Stomach (tissue), 9 donors: ENCODE data around the gene TFEB. TPM values are rescaled to one million over a fixed set of nuclear protein-coding genes. Genes with fewer than 3 reads are reported as not detected.
A peak's percentile ranks its signal among the peaks of the same experiment; 100 is the strongest.

ENCODE experiments used
- DNase-seq, 2 donors: peaks; one replicate each; pipeline versions ENCODE4 v3.0.0 to v3.0.0-alpha.2; 2013 to 2019
- H3K27ac ChIP-seq, 5 donors: fragments of 200-600 bp in 4 of 5; sonication (generic) in 4 of 5; one replicate each; pipeline ENCODE4 v1.5.1; 2013 to 2019; ENCODE audit warnings: mild to moderate bottlenecking in 1 of 5, moderate library complexity in 1 of 5
- H3K27me3 ChIP-seq, 3 donors: fragments of 200-600 bp; sonication (generic); one replicate each; pipeline ENCODE4 v1.5.1; 2017 to 2019; ENCODE audit warnings: mixed run types in 1 of 3
- H3K36me3 ChIP-seq, 4 donors: fragments of 200-600 bp; sonication (generic); 1 replicate in 3 of 4; 2 replicates in 1 of 4; pipeline ENCODE4 v1.5.1; 2016 to 2019
- H3K4me1 ChIP-seq, 4 donors: fragments of 200-600 bp; sonication (generic); one replicate each; pipeline ENCODE4 v1.5.1; 2016 to 2019
- H3K4me3 ChIP-seq, 4 donors: fragments of 200-600 bp; sonication (generic) in 3 of 4; one replicate each; pipeline ENCODE4 v1.5.1; 2016 to 2019; ENCODE audit warnings: mild to moderate bottlenecking in 1 of 4
- H3K9me3 ChIP-seq, 4 donors: fragments of 200-600 bp; sonication (generic); one replicate each; pipeline ENCODE4 v1.5.1; 2016 to 2019
- EP300 ChIP-seq: sonication (generic); formaldehyde crosslinking; IDR thresholded peaks from one replicate; pipeline ENCODE4 v1.6.1; 2017; ENCODE audit warnings: antibody characterized with exemption
- POLR2A ChIP-seq, 4 donors: fragments of 450-650 bp; IDR thresholded peaks; one replicate each; pipeline ENCODE4 v1.6.1; 2016; ENCODE audit warnings: antibody characterized with exemption in 4 of 4, control low read depth in 2 of 4, mild to moderate bottlenecking in 1 of 4, moderate library complexity in 1 of 4
- POLR2AphosphoS5 ChIP-seq, 3 donors: sonication (generic); formaldehyde crosslinking; IDR thresholded peaks; one replicate each; pipeline ENCODE4 v1.6.1; 2016; ENCODE audit warnings: antibody characterized with exemption in 3 of 3
- WGBS, 5 donors: extraction: QIAGEN DNeasy Blood & Tissue Kit in 3 of 5; methylation state at CpG; one replicate each; pipeline versions ENCODE4 v1.1.5 to v1.1.7; 2013 to 2018; 5-methylcytosine and 5-hydroxymethylcytosine counted together
- intact Hi-C: fragments of 100-400 bp; cut with DNase I; formaldehyde crosslinking; loops from one replicate; pipeline ENCODE4 v1.15.1; 2023; ENCODE audit warnings: low total_unique reads
- polyA plus RNA-seq, 3 donors: library from polyadenylated mRNA; stranded (reverse); fragments of 200-250 nt; gene quantifications; one replicate each; pipeline ENCODE4 v1.2.3, GENCODE V29; 2013
- total RNA-seq, 5 donors: library from RNA; depleted of rRNA; stranded (reverse); fragments of >200 nt; gene quantifications; one replicate each; pipeline versions ENCODE4 v1.1.0 to v1.2.3, GENCODE V29; 2014 to 2016
- TF ChIP-seq, protein P1 (sequence below), 7 experiments: fragments of 450-650 bp in 4 of 7; fragments of 200-600 bp in 3 of 7; sonication (generic) in 3 of 7; IDR thresholded peaks; one replicate each; pipeline ENCODE4 v1.5.1; 2016 to 2019; ENCODE audit warnings: antibody characterized with exemption in 7 of 7, control low read depth in 2 of 7, mild to moderate bottlenecking in 1 of 7
- donor health status: healthy with polysubstance abuse.
- donor health status: Bipolar disorder and iron deficiency.
- donor health status: healthy.

The TFEB gene
- total and polyA plus RNA-seq, 8 donors = 6.4 to 130 (median 13.5) TPM

- 73 to 84% (median 76%) methylated on average over 5 to 6 of the region's 6 CpGs for WGBS, 5 donors
- H3K27ac ChIP-seq = no peak overlapping the region
- intact Hi-C loops = loop anchor here (5.0 kb wide), 1 partner anchor 303 kb away; no protein-coding TSS in a partner anchor
- TF ChIP-seq EP300 = no peak
- TF ChIP-seq, protein P1, sequence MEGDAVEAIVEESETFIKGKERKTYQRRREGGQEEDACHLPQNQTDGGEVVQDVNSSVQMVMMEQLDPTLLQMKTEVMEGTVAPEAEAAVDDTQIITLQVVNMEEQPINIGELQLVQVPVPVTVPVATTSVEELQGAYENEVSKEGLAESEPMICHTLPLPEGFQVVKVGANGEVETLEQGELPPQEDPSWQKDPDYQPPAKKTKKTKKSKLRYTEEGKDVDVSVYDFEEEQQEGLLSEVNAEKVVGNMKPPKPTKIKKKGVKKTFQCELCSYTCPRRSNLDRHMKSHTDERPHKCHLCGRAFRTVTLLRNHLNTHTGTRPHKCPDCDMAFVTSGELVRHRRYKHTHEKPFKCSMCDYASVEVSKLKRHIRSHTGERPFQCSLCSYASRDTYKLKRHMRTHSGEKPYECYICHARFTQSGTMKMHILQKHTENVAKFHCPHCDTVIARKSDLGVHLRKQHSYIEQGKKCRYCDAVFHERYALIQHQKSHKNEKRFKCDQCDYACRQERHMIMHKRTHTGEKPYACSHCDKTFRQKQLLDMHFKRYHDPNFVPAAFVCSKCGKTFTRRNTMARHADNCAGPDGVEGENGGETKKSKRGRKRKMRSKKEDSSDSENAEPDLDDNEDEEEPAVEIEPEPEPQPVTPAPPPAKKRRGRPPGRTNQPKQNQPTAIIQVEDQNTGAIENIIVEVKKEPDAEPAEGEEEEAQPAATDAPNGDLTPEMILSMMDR (IDR thresholded peaks at IDR 0.05) = no peak
- no peak for TF ChIP-seq POLR2AphosphoS5 (IDR thresholded peaks at IDR 0.05)
- TF ChIP-seq POLR2A (IDR thresholded peaks at IDR 0.05) = no peak
- H3K27me3 ChIP-seq = peaks cover 0 to 17% (median 0%) of the 10 kb centered on the region in 3 donors
- no peaks in the 10 kb centered on the region for H3K9me3 ChIP-seq
- DNase-seq = peak in 1 of 2 donors; percentile 36
- no peak overlapping the region for H3K4me3 ChIP-seq
- H3K36me3 ChIP-seq = no peaks in the 10 kb centered on the region
- no peaks in the 10 kb centered on the region for H3K4me1 ChIP-seq
Observed at GRCh38 chr6:41675176-41675775, 60.1 kb downstream of the TFEB start.

- H3K9me3 ChIP-seq = no peaks in the 10 kb centered on the region
- H3K4me1 ChIP-seq = no peaks in the 10 kb centered on the region
- H3K27me3 ChIP-seq = peaks cover 0 to 18% (median 0%) of the 10 kb centered on the region in 3 donors
- no peak for TF ChIP-seq POLR2AphosphoS5 (IDR thresholded peaks at IDR 0.05)
- no peak for TF ChIP-seq POLR2A (IDR thresholded peaks at IDR 0.05)
- TF ChIP-seq, protein P1 (IDR thresholded peaks at IDR 0.05) = no peak
- TF ChIP-seq EP300 = no peak
- no peak overlapping the region for H3K4me3 ChIP-seq
- 78 to 82% (median 79%) methylated on average over 7 of the region's 7 CpGs for WGBS, 5 donors
- H3K36me3 ChIP-seq = no peaks in the 10 kb centered on the region
- intact Hi-C loops = no loop called here
- no peak for DNase-seq
- H3K27ac ChIP-seq = no peak overlapping the region
Observed at GRCh38 chr6:41674231-41675000, 61.0 kb downstream of the TFEB start.

DNA sequence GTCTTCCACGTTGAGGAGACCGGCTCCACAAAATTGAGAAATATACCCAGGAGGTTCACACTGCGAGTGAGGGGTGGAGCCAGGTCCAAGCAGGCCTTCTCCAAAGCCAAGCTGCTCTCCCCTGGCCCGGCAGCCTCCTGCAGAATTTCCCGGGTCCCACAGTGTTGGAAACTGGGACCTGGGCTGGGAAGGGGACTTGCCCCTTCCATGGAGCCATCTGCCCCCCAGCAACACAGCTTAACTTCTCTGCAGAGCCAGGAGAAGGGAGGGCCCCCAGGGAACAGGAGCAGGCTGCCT is 61.8 kb downstream of the TFEB start:
- no peaks in the 10 kb centered on the region for H3K4me1 ChIP-seq
- WGBS, 5 donors = 62 to 85% (median 84%) methylated on average over 4 to 5 of the region's 5 CpGs
- H3K27me3 ChIP-seq = peaks cover 0 to 18% (median 0%) of the 10 kb centered on the region in 3 donors
- intact Hi-C loops = no loop called here
- H3K36me3 ChIP-seq = no peaks in the 10 kb centered on the region
- DNase-seq = no peak
- H3K27ac ChIP-seq = no peak overlapping the region
- H3K4me3 ChIP-seq = no peak overlapping the region
- TF ChIP-seq POLR2AphosphoS5 (IDR thresholded peaks at IDR 0.05) (no peak), EP300 (no peak), POLR2A (IDR thresholded peaks at IDR 0.05) (no peak)
- TF ChIP-seq, protein P1 (IDR thresholded peaks at IDR 0.05) = no peak
- H3K9me3 ChIP-seq = no peaks in the 10 kb centered on the region

- TF ChIP-seq POLR2AphosphoS5 (IDR thresholded peaks at IDR 0.05) (no peak), EP300 (no peak), POLR2A (IDR thresholded peaks at IDR 0.05) (no peak)
- TF ChIP-seq, protein P1 (IDR thresholded peaks at IDR 0.05) = no peak
- 83 to 95% (median 89%) methylated on average over 17 of the region's 17 CpGs for WGBS, 5 donors
- DNase-seq = no peak
- H3K27me3 ChIP-seq = peaks cover 0 to 18% (median 0%) of the 10 kb centered on the region in 3 donors
- intact Hi-C loops = no loop called here
- H3K4me3 ChIP-seq = no peak overlapping the region
- no peaks in the 10 kb centered on the region for H3K9me3 ChIP-seq
- no peaks in the 10 kb centered on the region for H3K36me3 ChIP-seq
- no peak overlapping the region for H3K27ac ChIP-seq
- H3K4me1 ChIP-seq = no peaks in the 10 kb centered on the region
Observed at GRCh38 chr6:41672816-41673703, 62.3 kb downstream of the TFEB start.
